Urothelium cell line (cell line): ENCODE data around the gene WDR43.
A peak's percentile ranks its signal among the peaks of the same experiment; 100 is the strongest.

Experiments used
- DNase-seq: peaks from one replicate; pipeline ENCODE4 v3.0.0; 2011; ENCODE audit warnings: low spot score, mixed read lengths
- FAIRE-seq: peaks from 2 replicates; lab custom pipeline; 2011; peaks lifted over from hg19 to GRCh38; lab: Jason Lieb, UNC

WDR43 gene

GRCh38 chr2:28991021-28991420, 96.6 kb downstream of the WDR43 start:
- FAIRE-seq (no peak), DNase-seq (no peak)

DNA sequence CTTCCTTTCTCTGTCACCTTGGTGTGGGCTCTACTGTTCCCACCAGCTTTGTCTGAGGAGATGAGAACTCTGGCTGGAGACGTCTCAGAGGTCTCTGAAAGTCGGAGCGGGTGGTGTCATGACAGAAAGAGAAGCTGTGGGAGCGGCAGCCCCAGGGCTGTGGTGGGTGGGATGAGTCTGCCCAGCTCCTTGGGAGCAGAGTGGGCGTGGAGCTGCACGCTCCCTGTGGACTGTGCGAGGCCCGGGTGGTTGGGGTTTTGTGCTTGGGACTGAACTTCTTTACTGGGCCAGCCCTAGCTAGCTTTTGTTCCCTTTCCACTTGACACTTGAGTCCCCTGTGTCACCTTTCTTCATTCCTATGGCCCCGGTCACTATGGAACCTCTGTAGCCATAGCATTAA, 97.0 kb downstream of the WDR43 start:
- DNase-seq (no peak), FAIRE-seq (no peak)

GRCh38 chr2:28993206-28993960, 98.9 kb downstream of the WDR43 start:
- FAIRE-seq = peak; percentile 79
- DNase-seq = peak; percentile 42

DNA sequence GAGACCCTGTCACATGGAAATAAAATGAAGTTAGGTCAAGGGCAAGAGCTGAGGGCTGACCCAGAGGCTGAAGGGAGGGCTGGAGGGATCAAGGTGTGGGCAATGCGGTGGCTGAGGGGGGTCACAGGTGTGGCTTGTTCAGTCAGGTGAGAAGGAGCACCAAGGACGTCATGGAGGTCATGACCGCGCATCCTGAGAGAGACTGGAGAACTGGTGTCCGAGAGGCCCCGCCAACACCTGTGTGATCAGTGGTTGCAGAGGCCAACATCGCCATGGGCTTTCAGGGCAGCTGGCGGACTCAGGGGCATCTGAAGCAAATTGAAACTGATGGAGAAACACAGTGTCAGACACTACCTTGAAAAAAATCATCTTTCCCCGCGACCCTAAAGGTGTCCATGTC, 99.6 kb downstream of the WDR43 start:
- peak; percentile 27 for FAIRE-seq
- no peak for DNase-seq

DNA sequence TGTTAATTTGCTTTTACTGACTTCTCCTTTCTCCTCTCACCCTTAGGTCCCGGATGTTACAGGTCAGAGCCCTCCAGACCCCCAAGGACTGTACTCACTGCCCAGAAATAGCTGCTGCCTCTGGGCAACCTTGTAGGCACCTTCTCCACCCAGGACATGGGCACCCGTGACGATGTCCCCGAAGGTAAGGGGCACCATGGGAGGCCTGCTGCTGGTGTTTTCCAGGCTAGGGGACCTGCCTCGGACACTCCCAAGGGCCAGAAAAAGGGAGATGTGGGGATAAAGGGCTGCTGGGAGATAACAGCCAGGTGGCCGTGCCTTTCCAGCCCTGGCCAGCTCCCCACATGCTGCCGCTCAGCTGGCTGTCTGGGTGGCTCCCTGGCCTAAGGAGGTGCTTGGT, 100.2 kb downstream of the WDR43 start:
- FAIRE-seq (no peak), DNase-seq (no peak)

DNA sequence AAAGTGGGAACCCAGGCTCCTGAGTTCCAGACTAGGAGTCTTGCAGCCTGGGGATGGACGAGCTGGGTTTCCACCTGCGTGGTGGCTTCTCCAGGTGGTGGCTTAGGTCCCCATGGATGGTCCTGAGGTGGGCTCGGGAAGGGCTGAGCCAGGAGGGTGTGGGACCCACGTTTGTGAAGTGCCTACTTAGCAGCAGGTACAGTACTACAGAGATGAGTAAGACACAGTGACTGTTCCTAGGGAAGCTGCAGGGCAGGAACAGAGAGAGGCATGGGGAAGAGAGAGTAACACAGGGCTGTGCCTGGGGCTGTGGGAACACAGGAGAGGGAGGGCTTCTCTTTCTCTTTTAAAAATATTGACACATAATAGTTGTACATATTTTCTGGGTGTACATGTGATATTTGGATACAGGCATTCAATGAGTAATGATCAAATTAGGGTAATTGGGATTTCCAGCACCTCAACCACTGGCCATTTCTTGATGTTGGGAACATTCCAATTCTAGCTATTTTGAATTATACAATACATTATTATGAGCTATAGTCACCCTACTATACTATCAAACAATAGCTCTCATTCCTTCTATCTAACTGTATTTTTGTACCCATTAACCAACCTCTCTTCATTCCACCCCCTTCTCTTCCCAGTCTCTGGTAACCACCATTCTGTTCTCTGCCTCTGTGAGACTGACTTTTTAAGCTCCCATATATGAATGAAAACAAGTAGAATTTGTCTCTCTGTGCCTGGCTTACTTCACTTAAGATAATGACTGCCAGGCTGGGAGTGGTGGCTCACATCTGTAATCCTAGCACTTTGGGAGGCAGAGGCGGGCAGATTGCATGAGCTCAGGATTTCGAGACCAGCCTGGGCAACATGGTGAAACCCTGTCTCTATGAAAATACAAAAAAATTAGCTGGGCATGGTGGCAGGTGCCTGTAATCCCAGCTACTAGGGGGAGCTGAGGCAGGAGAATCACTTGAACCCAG, 101.6 kb downstream of the WDR43 start:
- FAIRE-seq (no peak), DNase-seq (no peak)

GRCh38 chr2:28997237-28997846, 102.9 kb downstream of the WDR43 start:
- FAIRE-seq = peak; percentile 71

More at GRCh38 chr2:28997237-28997846, 102.9 kb downstream of the WDR43 start:
- DNase-seq = no peak
